ENCODE results near the gene LAMTOR5.
A peak's percentile ranks its signal among the peaks of the same experiment; 100 is the strongest.

Gene LAMTOR5

DNA sequence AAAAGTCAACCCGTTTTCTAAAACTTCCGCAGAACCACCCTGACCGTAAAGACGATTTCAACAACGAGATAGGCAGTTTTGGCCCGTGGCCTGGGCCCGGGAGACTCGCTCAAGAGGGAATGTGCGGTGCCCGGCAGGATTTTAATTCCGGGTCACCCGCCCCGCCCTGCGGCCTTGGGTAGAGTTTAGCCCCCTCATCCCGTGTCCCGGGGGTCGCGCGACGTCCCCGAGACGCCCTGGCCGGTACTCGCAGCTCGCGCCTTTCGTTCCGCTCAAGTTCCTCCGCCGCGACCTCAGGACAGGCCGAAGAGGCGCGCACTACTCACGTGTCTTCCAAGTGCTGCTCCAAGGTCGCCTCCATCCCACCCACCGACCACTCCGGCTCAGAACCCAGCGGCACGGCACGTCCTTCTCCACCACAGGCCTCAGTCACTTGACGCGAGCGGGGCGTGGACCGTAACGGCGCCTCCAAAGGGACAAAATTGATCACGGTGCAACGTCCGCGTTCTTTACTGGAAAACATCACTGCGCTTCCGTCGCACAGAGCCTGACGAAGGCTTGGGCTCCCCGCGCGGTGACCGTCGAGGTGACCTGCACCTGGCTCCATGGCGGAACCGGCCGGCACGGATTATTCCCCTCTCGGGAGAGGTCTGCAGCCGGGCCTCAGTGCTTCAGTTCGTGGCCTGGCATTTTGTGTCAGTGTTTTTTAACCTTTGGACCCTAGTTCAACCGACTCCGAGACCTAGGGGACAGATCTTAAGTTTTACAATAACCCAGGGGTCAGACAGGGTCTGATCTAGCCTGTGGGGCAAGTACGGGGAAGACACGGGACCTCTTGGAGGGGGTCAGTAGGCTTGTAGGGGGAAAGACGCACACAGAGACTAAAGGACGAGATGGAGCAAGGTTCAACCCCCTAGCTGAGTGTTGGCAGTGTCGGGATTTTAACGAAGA is at the start of gene LAMTOR5:
Gene LAMTOR5, minus strand, starts transcription at position 435 of the 951 bp plus-strand sequence. Its CDS starts 74 bp downstream, at position 361.
- H3K9me3 ChIP-seq (ENCODE audit: control insufficient read depth, low read length): no peaks in the 10 kb centered on the region
- H3K4me3 ChIP-seq (ENCODE audit: low read depth, low read length): peak within 1 kb of the TSS; percentile 97
- TF ChIP-seq, protein P1, sequence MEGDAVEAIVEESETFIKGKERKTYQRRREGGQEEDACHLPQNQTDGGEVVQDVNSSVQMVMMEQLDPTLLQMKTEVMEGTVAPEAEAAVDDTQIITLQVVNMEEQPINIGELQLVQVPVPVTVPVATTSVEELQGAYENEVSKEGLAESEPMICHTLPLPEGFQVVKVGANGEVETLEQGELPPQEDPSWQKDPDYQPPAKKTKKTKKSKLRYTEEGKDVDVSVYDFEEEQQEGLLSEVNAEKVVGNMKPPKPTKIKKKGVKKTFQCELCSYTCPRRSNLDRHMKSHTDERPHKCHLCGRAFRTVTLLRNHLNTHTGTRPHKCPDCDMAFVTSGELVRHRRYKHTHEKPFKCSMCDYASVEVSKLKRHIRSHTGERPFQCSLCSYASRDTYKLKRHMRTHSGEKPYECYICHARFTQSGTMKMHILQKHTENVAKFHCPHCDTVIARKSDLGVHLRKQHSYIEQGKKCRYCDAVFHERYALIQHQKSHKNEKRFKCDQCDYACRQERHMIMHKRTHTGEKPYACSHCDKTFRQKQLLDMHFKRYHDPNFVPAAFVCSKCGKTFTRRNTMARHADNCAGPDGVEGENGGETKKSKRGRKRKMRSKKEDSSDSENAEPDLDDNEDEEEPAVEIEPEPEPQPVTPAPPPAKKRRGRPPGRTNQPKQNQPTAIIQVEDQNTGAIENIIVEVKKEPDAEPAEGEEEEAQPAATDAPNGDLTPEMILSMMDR (IDR thresholded peaks at IDR 0.05): no peak
- H3K36me3 ChIP-seq (ENCODE audit: control insufficient read depth, insufficient read depth, low read length): no peaks in the 10 kb centered on the region
- H3K4me1 ChIP-seq: no peaks in the 10 kb centered on the region
- H3K79me2 ChIP-seq: no peaks in the 10 kb centered on the region
- no peaks in the 10 kb centered on the region for H3K27me3 ChIP-seq (ENCODE audit: control insufficient read depth, insufficient read depth, low read length)
- peak within 1 kb of the TSS; percentile 95 for H3K4me2 ChIP-seq (ENCODE audit: low read length)
- H3K27ac ChIP-seq: peak within 1 kb of the TSS; percentile 87
- peak within 1 kb of the TSS; percentile 91 for H2AFZ ChIP-seq
- H3K9ac ChIP-seq: peak within 1 kb of the TSS; percentile 63

DNA sequence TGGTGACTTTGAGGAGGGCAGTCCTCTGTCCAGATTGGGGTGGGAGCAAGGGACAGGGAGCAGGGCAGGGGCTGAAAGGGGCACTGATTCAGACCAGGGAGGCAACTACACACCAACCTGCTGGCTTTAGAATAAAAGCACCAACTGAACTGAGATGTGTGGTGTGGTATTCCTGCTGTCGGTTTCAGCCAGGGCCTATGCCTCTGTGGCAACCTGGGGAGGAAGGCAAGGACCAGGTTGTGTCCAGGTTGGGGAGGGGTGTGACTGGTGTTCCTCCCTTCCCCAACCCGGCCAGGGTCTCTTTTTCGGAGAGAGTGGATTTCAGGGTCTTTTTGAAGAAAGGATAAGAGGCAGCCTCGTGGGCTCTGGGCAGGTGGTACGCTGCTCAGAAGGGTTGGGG is 49.7 kb upstream of the LAMTOR5 start:
- Histone ChIP-seq H3K9me3 (ENCODE audit: control insufficient read depth, low read length) (no peaks in the 10 kb centered on the region), H2AFZ (no peak overlapping the region), H3K36me3 (ENCODE audit: control insufficient read depth, insufficient read depth, low read length) (no peaks in the 10 kb centered on the region), H3K27ac (no peak overlapping the region), H3K9ac (no peak overlapping the region), H3K79me2 (no peaks in the 10 kb centered on the region), H3K4me2 (ENCODE audit: low read length) (no peak overlapping the region), H3K4me3 (ENCODE audit: low read depth, low read length) (no peak overlapping the region), H3K27me3 (ENCODE audit: control insufficient read depth, insufficient read depth, low read length) (no peaks in the 10 kb centered on the region), H3K4me1 (no peaks in the 10 kb centered on the region)
- TF ChIP-seq, protein P1 (IDR thresholded peaks at IDR 0.05): no peak

DNA sequence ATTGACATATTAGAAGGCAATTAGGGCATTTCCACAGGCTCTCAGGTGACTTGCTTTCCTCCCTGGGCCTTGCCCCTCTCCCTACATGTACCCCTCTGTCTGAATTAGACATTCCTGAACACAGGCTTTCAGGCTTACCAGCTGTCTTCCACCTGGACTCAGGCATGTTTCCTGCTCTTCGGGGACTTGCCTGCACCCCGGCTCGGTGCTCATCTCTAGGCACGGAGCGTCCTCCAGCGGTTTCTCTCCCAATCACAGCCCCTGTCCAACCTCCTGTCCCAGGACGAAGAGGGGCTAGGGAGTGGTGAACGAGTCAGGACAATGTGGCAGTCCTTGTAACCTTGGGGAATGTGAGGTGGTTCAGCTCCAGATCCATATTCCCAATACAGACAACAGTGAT is 47.7 kb upstream of the LAMTOR5 start:
- Histone ChIP-seq H3K27me3 (ENCODE audit: control insufficient read depth, insufficient read depth, low read length) (no peaks in the 10 kb centered on the region), H3K9ac (no peak overlapping the region), H3K27ac (no peak overlapping the region), H3K9me3 (ENCODE audit: control insufficient read depth, low read length) (no peaks in the 10 kb centered on the region), H2AFZ (no peak overlapping the region), H3K79me2 (no peaks in the 10 kb centered on the region), H3K4me3 (ENCODE audit: low read depth, low read length) (no peak overlapping the region), H3K4me1 (no peaks in the 10 kb centered on the region), H3K4me2 (ENCODE audit: low read length) (no peak overlapping the region), H3K36me3 (ENCODE audit: control insufficient read depth, insufficient read depth, low read length) (no peaks in the 10 kb centered on the region)
- TF ChIP-seq, protein P1 (IDR thresholded peaks at IDR 0.05): no peak

DNA sequence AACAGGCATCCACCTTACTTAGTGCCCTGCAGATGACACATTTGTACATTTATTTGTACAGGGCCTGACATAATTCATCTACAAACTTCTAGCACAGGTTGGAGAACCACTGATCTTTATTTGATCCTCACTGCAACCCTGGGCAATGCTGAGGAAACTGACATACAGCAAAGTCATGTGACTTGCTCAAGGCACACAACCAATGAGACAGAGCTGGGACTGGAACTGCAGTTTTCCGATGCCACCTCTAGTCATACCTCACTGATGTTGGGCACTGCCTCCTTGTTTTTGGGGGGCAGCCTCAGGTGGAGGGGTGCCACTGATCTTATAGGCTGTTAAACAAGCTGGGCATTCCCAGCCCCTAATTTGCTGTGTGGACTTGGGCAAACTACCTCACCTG is 46.8 kb upstream of the LAMTOR5 start:
- Histone ChIP-seq H3K79me2 (no peaks in the 10 kb centered on the region), H3K9me3 (ENCODE audit: control insufficient read depth, low read length) (no peaks in the 10 kb centered on the region), H3K27me3 (ENCODE audit: control insufficient read depth, insufficient read depth, low read length) (no peaks in the 10 kb centered on the region), H2AFZ (no peak overlapping the region), H3K27ac (no peak overlapping the region), H3K9ac (no peak overlapping the region), H3K4me2 (ENCODE audit: low read length) (no peak overlapping the region), H3K4me3 (ENCODE audit: low read depth, low read length) (no peak overlapping the region), H3K36me3 (ENCODE audit: control insufficient read depth, insufficient read depth, low read length) (no peaks in the 10 kb centered on the region), H3K4me1 (no peaks in the 10 kb centered on the region)
- TF ChIP-seq, protein P1 (IDR thresholded peaks at IDR 0.05): no peak

Data from parathyroid adenoma (tissue), 2 donors.